Esophagus squamous epithelium (tissue), 5 donors: ENCODE results near the gene TAF6. TPM values are rescaled to one million over a fixed set of nuclear protein-coding genes. Genes with fewer than 3 reads are reported as not detected.

Source experiments
- DNase-seq: peaks from one replicate; lab custom pipeline; 2025; lab: John Stamatoyannopoulos, UW
- H3K27ac ChIP-seq, 4 donors: fragments of 200-600 bp; sonication (generic); one replicate each; pipeline ENCODE4 v1.5.1; 2016 to 2019; ENCODE audit warnings: mild to moderate bottlenecking in 1 of 4
- H3K27me3 ChIP-seq, 4 donors: fragments of 200-600 bp; sonication (generic); 1 replicate in 3 of 4; 2 replicates in 1 of 4; pipeline versions ENCODE4 v1.5.1 to v1.6.0; 2017 to 2021; ENCODE audit warnings: antibody characterized with exemption in 1 of 4
- H3K36me3 ChIP-seq, 3 donors: fragments of 200-600 bp; sonication (generic); one replicate each; pipeline ENCODE4 v1.5.1; 2016 to 2019
- H3K4me1 ChIP-seq, 3 donors: fragments of 200-600 bp; sonication (generic); one replicate each; pipeline ENCODE4 v1.5.1; 2017 to 2019
- H3K4me3 ChIP-seq, 4 donors: fragments of 200-600 bp; sonication (generic); 1 replicate in 3 of 4; 2 replicates in 1 of 4; pipeline ENCODE4 v1.5.1; 2016 to 2019; ENCODE audit warnings: mild to moderate bottlenecking in 2 of 4, moderate library complexity in 1 of 4
- H3K9me3 ChIP-seq, 3 donors: fragments of 200-600 bp; sonication (generic); one replicate each; pipeline ENCODE4 v1.5.1; 2016 to 2019
- CTCF ChIP-seq, 6 experiments: fragments of 450-650 bp in 4 of 6; fragments of 200-600 bp in 2 of 6; sonication (generic) in 2 of 6; IDR thresholded peaks; one replicate each; pipeline ENCODE4 v1.5.1; 2016 to 2019; ENCODE audit warnings: antibody characterized with exemption in 6 of 6, mild to moderate bottlenecking in 4 of 6, moderate library complexity in 4 of 6
- POLR2A ChIP-seq, 4 donors: fragments of 450-650 bp; IDR thresholded peaks; one replicate each; pipeline ENCODE4 v1.6.1; 2017; ENCODE audit warnings: antibody characterized with exemption in 4 of 4, mild to moderate bottlenecking in 4 of 4, moderate library complexity in 3 of 4
- WGBS, 2 donors: methylation state at CpG; one replicate each; pipeline ENCODE4 v1.1.5; 2018; 5-methylcytosine and 5-hydroxymethylcytosine counted together
- intact Hi-C: fragments of 100-400 bp; cut with DNase I; formaldehyde crosslinking; loops from one replicate; pipeline ENCODE4 v1.15.0; 2022
- total RNA-seq, 4 donors: library from RNA; depleted of rRNA; stranded (reverse); fragments of >200 nt; gene quantifications; one replicate each; pipeline ENCODE4 v1.1.0, GENCODE V29; 2016
- donor health status: DM: yes; HTN: yes; CAD: no.

The TAF6 gene
- total RNA-seq, 4 donors from 2014 or later: 24.4 to 40.6 (median 30.5) TPM

GRCh38 chr7:100077205-100077604, 42.0 kb downstream of the TAF6 start:
- 91 to 96% methylated on average over 4 of the region's 4 CpGs for WGBS, 2 donors
- no peak for DNase-seq
- Histone ChIP-seq H3K27ac (no peak overlapping the region), H3K9me3 (peaks cover 0 to 13% (median 6%) of the 10 kb centered on the region in 3 donors), H3K27me3 (no peaks in the 10 kb centered on the region), H3K4me1 (peaks cover 4 to 34% (median 17%) of the 10 kb centered on the region in 3 donors), H3K4me3 (no peak overlapping the region), H3K36me3 (peaks cover 29 to 78% (median 48%) of the 10 kb centered on the region in 3 donors)
- intact Hi-C loops: no loop called here
- TF ChIP-seq CTCF (IDR thresholded peaks at IDR 0.05) (no peak), POLR2A (IDR thresholded peaks at IDR 0.05) (no peak)

GRCh38 chr7:100075418-100075817, 43.7 kb downstream of the TAF6 start:
- peaks cover 0 to 22% (median 11%) of the 10 kb centered on the region in 3 donors for H3K4me1 ChIP-seq
- peaks cover 9 to 31% (median 22%) of the 10 kb centered on the region in 3 donors for H3K9me3 ChIP-seq
- H3K27ac ChIP-seq: no peak overlapping the region
- TF ChIP-seq POLR2A (IDR thresholded peaks at IDR 0.05) (no peak), CTCF (IDR thresholded peaks at IDR 0.05) (no peak)
- WGBS, 2 donors: 91 to 96% methylated on average over 6 of the region's 6 CpGs
- intact Hi-C loops: no loop called here
- no peaks in the 10 kb centered on the region for H3K27me3 ChIP-seq
- H3K36me3 ChIP-seq: peaks cover 47 to 96% (median 66%) of the 10 kb centered on the region in 3 donors
- no peak for DNase-seq
- no peak overlapping the region for H3K4me3 ChIP-seq

GRCh38 chr7:100074841-100075240, 44.3 kb downstream of the TAF6 start:
- Histone ChIP-seq H3K27me3 (no peaks in the 10 kb centered on the region), H3K9me3 (peaks cover 9 to 37% (median 26%) of the 10 kb centered on the region in 3 donors), H3K27ac (no peak overlapping the region), H3K36me3 (peaks cover 50 to 100% (median 66%) of the 10 kb centered on the region in 3 donors), H3K4me1 (peaks cover 0 to 17% (median 6%) of the 10 kb centered on the region in 3 donors), H3K4me3 (no peak overlapping the region)
- intact Hi-C loops: no loop called here
- DNase-seq: no peak
- no peak for TF ChIP-seq POLR2A (IDR thresholded peaks at IDR 0.05)
- no peak for TF ChIP-seq CTCF (IDR thresholded peaks at IDR 0.05)
- 84 to 96% methylated on average over 7 of the region's 7 CpGs for WGBS, 2 donors

- Histone ChIP-seq H3K4me1 (no peaks in the 10 kb centered on the region), H3K9me3 (peaks cover 9 to 40% (median 30%) of the 10 kb centered on the region in 3 donors), H3K36me3 (peaks cover 50 to 100% (median 66%) of the 10 kb centered on the region in 3 donors), H3K4me3 (no peak overlapping the region), H3K27me3 (no peaks in the 10 kb centered on the region), H3K27ac (no peak overlapping the region)
- TF ChIP-seq POLR2A (IDR thresholded peaks at IDR 0.05) (no peak), CTCF (IDR thresholded peaks at IDR 0.05) (no peak)
- intact Hi-C loops: no loop called here
- DNase-seq: no peak
- WGBS, 2 donors: 94 to 95% methylated on average over 10 of the region's 10 CpGs
Observed at GRCh38 chr7:100072462-100072861, 46.7 kb downstream of the TAF6 start.

- Histone ChIP-seq H3K36me3 (peaks cover 50 to 88% (median 54%) of the 10 kb centered on the region in 3 donors), H3K4me1 (no peaks in the 10 kb centered on the region), H3K27me3 (no peaks in the 10 kb centered on the region), H3K9me3 (peaks cover 9 to 40% (median 30%) of the 10 kb centered on the region in 3 donors), H3K4me3 (peak overlapping the region in 1 of 4 donors; percentile 21), H3K27ac (no peak overlapping the region)
- intact Hi-C loops: no loop called here
- no peak for TF ChIP-seq CTCF (IDR thresholded peaks at IDR 0.05)
- no peak for TF ChIP-seq POLR2A (IDR thresholded peaks at IDR 0.05)
- no peak for DNase-seq
- 94 to 98% methylated on average over 8 to 11 of the region's 11 CpGs for WGBS, 2 donors
Observed at GRCh38 chr7:100071018-100071723, 48.0 kb downstream of the TAF6 start.
